Naive thymus-derived CD4-positive, alpha-beta T cell (primary cell): ENCODE data around the gene EFNA2. TPM values are rescaled to one million over a fixed set of nuclear protein-coding genes. Genes with fewer than 3 reads are reported as not detected.
"Not testable (repeated sequence)": the region's sequence is repeated elsewhere in the genome, so short reads cannot be mapped to it uniquely, and the experiment has no call there.

Source experiments
- ATAC-seq: fragments of 150-1000 bp; cut with Tn5 transposase; 2 replicates; pipeline ENCODE4 v1.10.0; 2021; ENCODE audit warnings: mild to moderate bottlenecking, moderate library complexity
- CTCF ChIA-PET: fragments of 350-600 bp; sonication (Branson Sonifier 250); formaldehyde crosslinking; loops from one replicate; lab custom pipeline; 2021; ENCODE audit warnings: antibody characterized with exemption; lab: Charles Lee
- POLR2A ChIA-PET: fragments of 350-600 bp; sonication (Branson Sonifier 250); formaldehyde crosslinking; loops from one replicate; lab custom pipeline; 2021; ENCODE audit warnings: antibody characterized with exemption, inconsistent platforms; lab: Charles Lee
- DNase-seq, 9 donors: peaks; one replicate each; pipeline versions ENCODE4 v3.0.0 to v3.0.0-alpha.2; 2020 to 2022; ENCODE audit warnings: mixed read lengths in 1 of 9
- H3K27ac ChIP-seq: one replicate; pipeline ENCODE4 v1.7.0; 2013; ENCODE audit warnings: mild to moderate bottlenecking, low read depth, low read length, moderate library complexity
- H3K27me3 ChIP-seq, 2 donors: one replicate each; pipeline ENCODE4 v1.7.0; 2013; ENCODE audit warnings: low read length in 2 of 2, mild to moderate bottlenecking in 2 of 2, moderate library complexity in 2 of 2; ENCODE audit not compliant: control insufficient read depth in 2 of 2, insufficient read depth in 2 of 2
- H3K36me3 ChIP-seq, 3 experiments: 1 replicate in 2 of 3; 2 replicates in 1 of 3; pipeline ENCODE4 v1.7.0; 2013; ENCODE audit warnings: low read length in 3 of 3, mild to moderate bottlenecking in 3 of 3, moderate library complexity in 1 of 3; ENCODE audit not compliant: insufficient read depth in 3 of 3, control insufficient read depth in 2 of 3
- H3K4me1 ChIP-seq, 2 donors: one replicate each; pipeline ENCODE4 v1.7.0; 2013; ENCODE audit warnings: low read length in 2 of 2, mild to moderate bottlenecking in 2 of 2, moderate library complexity in 1 of 2; ENCODE audit not compliant: control insufficient read depth in 2 of 2, insufficient read depth in 2 of 2
- H3K4me3 ChIP-seq: 2 replicates; pipeline ENCODE4 v1.7.0; 2013; ENCODE audit warnings: mild to moderate bottlenecking, low read length
- H3K9me3 ChIP-seq, 3 experiments: 1 replicate in 2 of 3; 2 replicates in 1 of 3; pipeline ENCODE4 v1.7.0; 2013; ENCODE audit warnings: low read length in 3 of 3; ENCODE audit not compliant: control insufficient read depth in 2 of 3
- H3K27ac Mint-ChIP-seq, 9 donors: one replicate each; pipeline ENCODE4 v1.8.0; 2020 to 2022; ENCODE audit warnings: mixed read lengths in 9 of 9, mild to moderate bottlenecking in 8 of 9, moderate library complexity in 5 of 9, inconsistent platforms in 2 of 9
- H3K27me3 Mint-ChIP-seq, 5 donors: one replicate each; pipeline ENCODE4 v1.8.0; 2021 to 2022; ENCODE audit warnings: mixed read lengths in 5 of 5, mild to moderate bottlenecking in 1 of 5
- H3K36me3 Mint-ChIP-seq, 5 donors: one replicate each; pipeline ENCODE4 v1.8.0; 2020 to 2022; ENCODE audit warnings: mixed read lengths in 5 of 5, mild to moderate bottlenecking in 3 of 5, inconsistent platforms in 1 of 5
- H3K4me1 Mint-ChIP-seq, 7 donors: one replicate each; pipeline ENCODE4 v1.8.0; 2020 to 2022; ENCODE audit warnings: mixed read lengths in 7 of 7, mild to moderate bottlenecking in 3 of 7, inconsistent platforms in 1 of 7
- H3K4me3 Mint-ChIP-seq, 10 donors: one replicate each; pipeline ENCODE4 v1.8.0; 2020 to 2022; ENCODE audit warnings: mild to moderate bottlenecking in 10 of 10, mixed read lengths in 10 of 10, moderate library complexity in 6 of 10, inconsistent platforms in 2 of 10
- H3K9me3 Mint-ChIP-seq, 11 donors: one replicate each; pipeline ENCODE4 v1.8.0; 2020 to 2022; ENCODE audit warnings: mixed read lengths in 11 of 11, mild to moderate bottlenecking in 4 of 11, inconsistent platforms in 1 of 11, moderate library complexity in 1 of 11
- intact Hi-C, 2 donors: fragments of 100-400 bp; cut with micrococcal nuclease; formaldehyde crosslinking; loops; one replicate each; pipeline ENCODE4 v1.15.1; 2023
- polyA plus RNA-seq, 2 donors: library from polyadenylated mRNA; unstranded; fragments of 300-500 nt; fragmentation: Illumina TruSeq; gene quantifications; one replicate each; pipeline ENCODE4 v1.2.3, GENCODE V29; 2021
- total RNA-seq, 6 experiments: library from RNA in 5 of 6; stranded (reverse) in 5 of 6; gene quantifications; 1 replicate in 5 of 6; 2 replicates in 1 of 6; pipeline ENCODE4 v1.2.3 and lab custom pipeline; 2021 to 2026

EFNA2 gene
- total and polyA plus RNA-seq, 7 experiments from 2014 or later = not detected

DNA sequence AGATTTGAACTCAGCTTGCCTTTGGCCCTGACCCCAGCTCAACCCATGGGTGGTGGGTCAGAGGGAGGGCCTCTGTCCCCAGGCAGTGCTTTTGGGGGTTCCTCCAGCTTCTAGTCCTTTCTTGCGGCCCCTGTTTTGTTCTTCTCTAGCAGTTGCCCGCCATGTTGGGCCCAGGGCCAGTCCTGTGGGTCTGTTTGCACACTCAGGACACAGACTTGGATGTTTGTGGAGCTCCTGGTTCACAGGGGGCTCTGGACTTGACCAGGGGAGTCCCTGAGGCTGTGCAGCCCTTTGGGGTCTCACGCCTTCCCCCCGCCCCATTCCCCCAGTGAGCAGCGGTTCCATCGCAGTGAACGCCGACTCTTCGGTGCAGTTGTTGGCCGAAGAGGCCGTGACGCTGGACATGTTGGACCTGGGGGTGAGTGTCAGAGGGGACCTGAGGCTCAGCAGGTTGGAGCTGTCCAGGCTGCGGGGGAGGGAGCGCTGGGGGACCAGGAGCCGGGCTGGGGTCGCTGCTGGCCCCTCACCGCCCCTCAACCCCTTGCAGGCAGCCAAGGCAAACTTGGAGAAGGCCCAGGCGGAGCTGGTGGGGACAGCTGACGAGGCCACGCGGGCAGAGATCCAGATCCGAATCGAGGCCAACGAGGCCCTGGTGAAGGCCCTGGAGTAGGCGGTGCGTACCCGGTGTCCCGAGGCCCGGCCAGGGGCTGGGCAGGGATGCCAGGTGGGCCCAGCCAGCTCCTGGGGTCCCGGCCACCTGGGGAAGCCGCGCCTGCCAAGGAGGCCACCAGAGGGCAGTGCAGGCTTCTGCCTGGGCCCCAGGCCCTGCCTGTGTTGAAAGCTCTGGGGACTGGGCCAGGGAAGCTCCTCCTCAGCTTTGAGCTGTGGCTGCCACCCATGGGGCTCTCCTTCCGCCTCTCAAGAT, 41.6 kb upstream of the EFNA2 start:
- peak overlapping the region; percentile 42 for H3K27ac ChIP-seq
- Mint-ChIP-seq H3K4me3 (peak overlapping the region in 8 of 10 donors; percentile 19 to 87 (median 62)), H3K4me1 (peaks cover 7 to 37% (median 15%) of the 10 kb centered on the region in 7 donors), H3K36me3 (peaks cover 0 to 2% (median 0%) of the 10 kb centered on the region in 5 donors), H3K27ac (peak overlapping the region in 8 of 9 donors; percentile 61 to 94 (median 80)), H3K27me3 (peaks cover 0 to 10% (median 0%) of the 10 kb centered on the region in 5 donors), H3K9me3 (peaks cover 0 to 3% (median 0%) of the 10 kb centered on the region in 11 donors)
- intact Hi-C loops = loop anchor here (1.0 to 10.0 kb wide), 7 partner anchors 22 to 579 kb away; partner anchors contain the start of genes DAZAP1 (in 1 of the 2), GAMT (in 1 of the 2), PTBP1 (in 1 of the 2) and RNF126 (in 1 of the 2)
- POLR2A ChIA-PET = interaction anchor here (0.6 to 7.7 kb wide), 14 partner anchors 9 to 538 kb away, joined by 3 to 366 read pairs (median 3); partner anchors contain the start of genes ARHGAP45, CIRBP and FAM174C
- no peak overlapping the region for H3K4me3 ChIP-seq
- peaks cover 29 to 33% of the 10 kb centered on the region in 2 donors for H3K4me1 ChIP-seq
- CTCF ChIA-PET = interaction anchor here (0.6 to 4.8 kb wide), 20 partner anchors 9 to 213 kb away, joined by 3 to 164 read pairs (median 6); partner anchors contain the start of genes CIRBP, FAM174C and NDUFS7
- no peaks in the 10 kb centered on the region for H3K27me3 ChIP-seq
- H3K9me3 ChIP-seq = no peaks in the 10 kb centered on the region
- no peaks in the 10 kb centered on the region for H3K36me3 ChIP-seq
- ATAC-seq (peak; percentile 56), DNase-seq (peak; percentile 75 to 88 (median 83))

DNA sequence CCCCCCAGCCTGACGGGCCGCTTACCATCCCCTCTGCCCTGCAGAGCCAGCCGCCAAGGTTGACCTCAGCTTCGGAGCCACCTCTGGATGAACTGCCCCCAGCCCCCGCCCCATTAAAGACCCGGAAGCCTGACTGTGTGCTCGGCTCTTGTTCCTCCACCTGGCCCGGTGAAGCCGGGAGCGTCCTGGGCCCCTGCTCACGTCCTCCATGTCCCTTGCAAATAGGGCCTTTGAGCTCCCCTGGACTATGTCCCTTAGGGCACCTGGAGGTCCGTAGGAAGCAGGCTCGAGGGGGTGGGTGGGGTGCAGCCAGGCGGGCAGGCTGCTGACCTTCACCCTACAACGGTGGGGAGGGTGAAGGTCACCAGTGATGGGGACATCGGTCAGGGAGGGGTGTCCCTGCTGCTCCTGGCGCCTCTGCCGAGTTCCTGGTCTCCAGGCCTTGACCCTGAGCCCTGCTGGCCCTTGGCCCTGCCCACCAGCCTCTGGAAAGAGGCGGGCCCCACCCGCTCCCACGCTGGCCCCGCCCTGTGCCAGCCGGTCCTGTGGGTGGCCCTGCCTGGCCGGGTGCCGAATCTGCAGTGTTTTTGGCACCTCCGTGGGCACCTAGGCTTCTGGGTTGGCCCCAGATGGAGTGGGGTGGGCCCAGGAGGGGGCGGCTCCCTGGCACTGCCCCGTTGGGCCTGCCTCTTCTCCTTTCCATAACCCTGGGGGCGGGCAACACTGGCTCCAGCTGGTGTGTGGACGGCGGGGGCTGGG, 40.8 kb upstream of the EFNA2 start:
- Mint-ChIP-seq H3K9me3 (peaks cover 0 to 5% (median 0%) of the 10 kb centered on the region in 11 donors), H3K27me3 (peaks cover 0 to 3% (median 0%) of the 10 kb centered on the region in 5 donors), H3K36me3 (peaks cover 0 to 2% (median 0%) of the 10 kb centered on the region in 5 donors), H3K4me1 (peaks cover 7 to 32% (median 11%) of the 10 kb centered on the region in 7 donors), H3K4me3 (peak overlapping the region in 8 of 10 donors; percentile 19 to 68 (median 58)), H3K27ac (peak overlapping the region in 8 of 9 donors; percentile 61 to 94 (median 80))
- no peaks in the 10 kb centered on the region for H3K27me3 ChIP-seq
- no peak overlapping the region for H3K4me3 ChIP-seq
- intact Hi-C loops = loop anchor here (1.0 to 10.0 kb wide), 7 partner anchors 21 to 580 kb away; partner anchors contain the start of genes DAZAP1 (in 1 of the 2), GAMT (in 1 of the 2), PTBP1 (in 1 of the 2) and RNF126 (in 1 of the 2)
- CTCF ChIA-PET = interaction anchor here (0.6 to 4.8 kb wide), 17 partner anchors 8 to 214 kb away, joined by 3 to 164 read pairs (median 6); partner anchors contain the start of genes CIRBP, FAM174C and NDUFS7
- POLR2A ChIA-PET = interaction anchor here (0.6 to 7.7 kb wide), 10 partner anchors 8 to 319 kb away, joined by 3 to 366 read pairs (median 4); partner anchors contain the start of genes ARHGAP45, CIRBP and FAM174C
- peak in 1 of 9 donors; percentile 28 for DNase-seq
- H3K4me1 ChIP-seq = peaks cover 29 to 33% of the 10 kb centered on the region in 2 donors
- H3K9me3 ChIP-seq = no peaks in the 10 kb centered on the region
- H3K36me3 ChIP-seq = no peaks in the 10 kb centered on the region
- no peak for ATAC-seq
- H3K27ac ChIP-seq = peak overlapping the region; percentile 42

DNA sequence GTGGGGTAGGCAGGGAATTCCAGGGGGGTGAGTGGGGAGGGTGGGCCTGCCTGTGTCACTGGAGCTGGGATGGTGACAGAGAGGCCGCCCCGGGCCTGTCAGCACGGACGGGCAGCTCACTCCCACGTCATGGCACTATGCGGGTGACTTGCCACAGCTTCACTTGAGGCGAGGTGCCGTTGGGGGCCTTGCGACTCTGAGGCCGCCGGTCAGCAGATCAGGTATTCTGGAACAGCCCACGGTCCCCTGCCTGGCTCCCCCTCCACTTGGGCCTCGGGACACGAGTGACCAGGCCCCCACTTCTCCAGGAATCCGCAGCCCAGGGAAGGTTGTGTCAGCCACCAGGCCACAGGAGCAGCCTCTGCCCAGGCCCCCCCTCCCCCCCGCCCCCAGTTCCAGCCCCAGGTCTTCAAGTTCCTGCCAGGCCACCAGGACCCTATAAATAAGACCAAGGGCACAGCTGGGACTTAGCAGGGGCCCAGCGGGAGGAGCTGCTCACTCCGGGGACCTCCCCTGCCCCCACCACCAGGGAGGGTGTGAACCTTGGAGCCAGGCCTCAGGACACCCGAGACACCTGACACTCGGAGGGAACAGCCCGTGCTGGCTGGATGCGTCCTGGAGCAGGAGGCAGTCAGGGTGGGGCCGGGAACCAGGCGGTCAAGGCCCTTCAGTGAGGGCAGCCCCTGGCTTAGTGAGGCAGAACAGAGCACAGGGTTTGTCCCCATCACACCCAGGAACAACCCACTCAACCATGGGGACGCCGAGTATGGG, 40.0 kb upstream of the EFNA2 start:
- peak overlapping the region in 2 of 10 donors; percentile 5 to 34 for H3K4me3 Mint-ChIP-seq
- H3K36me3 ChIP-seq = peaks cover 0 to under 1% (median 0%) of the 10 kb centered on the region in 3 experiments
- no peaks in the 10 kb centered on the region for H3K27me3 ChIP-seq
- peak in 1 of 9 donors; percentile 31 for DNase-seq
- H3K27ac Mint-ChIP-seq = peak overlapping the region in 1 of 9 donors; percentile 48
- ChIA-PET CTCF (interaction anchor here (1.1 to 4.8 kb wide), 2 partner anchors 22 to 42 kb away, joined by 6 to 164 read pairs; partner anchors contain the start of gene CIRBP), POLR2A (interaction anchor here (1.1 to 7.7 kb wide), 3 partner anchors 17 to 217 kb away, joined by 3 to 366 read pairs (median 60); partner anchors contain the start of genes CIRBP and FAM174C)
- peaks cover 0 to 5% (median 0%) of the 10 kb centered on the region in 11 donors for H3K9me3 Mint-ChIP-seq
- H3K36me3 Mint-ChIP-seq = peaks cover 0 to 2% (median 0%) of the 10 kb centered on the region in 5 donors
- H3K4me1 ChIP-seq = peaks cover 29 to 30% of the 10 kb centered on the region in 2 donors
- no peak overlapping the region for H3K27ac ChIP-seq
- no peak overlapping the region for H3K4me3 ChIP-seq
- H3K4me1 Mint-ChIP-seq = peaks cover 7 to 32% (median 11%) of the 10 kb centered on the region in 7 donors
- no peak for ATAC-seq
- H3K27me3 Mint-ChIP-seq = peaks cover 0 to 3% (median 0%) of the 10 kb centered on the region in 5 donors
- intact Hi-C loops = loop anchor here (10.0 kb wide), 4 partner anchors 159 to 581 kb away; partner anchors contain the start of genes DAZAP1 (in 1 of the 2), GAMT (in 1 of the 2), PTBP1 (in 1 of the 2) and RNF126 (in 1 of the 2)
- no peaks in the 10 kb centered on the region for H3K9me3 ChIP-seq

DNA sequence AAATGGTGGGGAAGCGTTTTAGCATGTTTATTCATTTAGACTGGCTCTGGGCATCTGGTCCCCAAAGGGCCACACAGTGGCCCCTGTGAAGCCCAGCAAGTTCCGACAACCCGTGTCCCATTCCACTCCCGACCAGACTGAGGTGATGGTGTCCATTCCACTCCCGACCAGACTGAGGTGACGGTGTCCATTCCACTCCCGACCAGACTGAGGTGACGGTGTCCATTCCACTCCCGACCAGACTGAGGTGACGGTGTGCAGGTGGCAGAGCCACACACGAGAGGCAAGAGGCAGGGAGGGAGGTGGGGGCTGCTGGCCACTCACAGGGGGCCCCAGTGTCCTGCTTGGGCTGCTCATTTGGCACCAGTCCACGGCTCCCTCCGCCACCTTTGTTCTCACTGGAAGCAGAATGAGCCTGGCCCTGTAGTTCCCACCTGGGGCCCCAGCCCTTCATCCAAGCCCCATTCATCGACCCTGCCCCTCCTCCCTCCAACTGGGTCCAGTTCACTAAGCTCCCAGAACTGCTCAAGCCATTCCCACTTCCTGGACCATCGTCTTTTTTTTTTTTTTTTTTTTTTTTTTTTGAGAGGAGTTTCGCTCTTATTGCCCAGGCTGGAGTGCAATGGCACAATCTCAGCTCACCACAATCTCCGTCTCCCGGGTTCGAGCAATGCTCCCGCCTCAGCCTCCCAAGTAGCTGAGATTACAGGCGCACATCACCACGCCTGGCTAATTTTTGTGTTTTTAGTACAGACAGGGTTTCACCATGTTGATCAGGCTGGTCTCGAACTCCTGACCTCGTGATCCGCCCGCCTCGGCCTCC, 39.2 kb upstream of the EFNA2 start:
- CTCF ChIA-PET = interaction anchor here (0.7 to 4.8 kb wide), 2 partner anchors 18 to 21 kb away, joined by 4 to 164 read pairs; partner anchors contain the start of gene CIRBP
- not testable (repeated sequence) for DNase-seq, H3K4me3 ChIP-seq, H3K36me3 Mint-ChIP-seq, H3K9me3 Mint-ChIP-seq, H3K27me3 ChIP-seq, H3K36me3 ChIP-seq, H3K27me3 Mint-ChIP-seq, H3K9me3 ChIP-seq, ATAC-seq, H3K27ac ChIP-seq
- intact Hi-C loops = loop anchor here (10.0 kb wide), 4 partner anchors 158 to 582 kb away; partner anchors contain the start of genes DAZAP1 (in 1 of the 2), GAMT (in 1 of the 2), PTBP1 (in 1 of the 2) and RNF126 (in 1 of the 2)
- Mint-ChIP-seq H3K4me1 (peaks cover 3 to 24% (median 9%) of the 10 kb centered on the region in 7 donors), H3K4me3 (peak overlapping the region in 4 of 10 donors; percentile 30 to 74 (median 46)), H3K27ac (peak overlapping the region in 3 of 9 donors; percentile 26 to 82 (median 60))
- peaks cover 21 to 22% of the 10 kb centered on the region in 2 donors for H3K4me1 ChIP-seq
- POLR2A ChIA-PET = interaction anchor here (0.6 to 7.7 kb wide), 5 partner anchors 16 to 262 kb away, joined by 3 to 366 read pairs (median 4); partner anchors contain the start of genes CIRBP and FAM174C
